Kidney (tissue), 14 donors: ENCODE data around the gene ARAP2. TPM values are rescaled to one million over a fixed set of nuclear protein-coding genes. Genes with fewer than 3 reads are reported as not detected.

Source experiments
- DNase-seq, 5 donors: peaks; one replicate each; pipeline ENCODE4 v3.0.0-alpha.2; 2013 to 2020
- FAIRE-seq: peaks from 2 replicates; lab custom pipeline; 2012; peaks lifted over from hg19 to GRCh38; lab: Jason Lieb, UNC
- H3K27ac ChIP-seq, 2 donors: one replicate each; pipeline ENCODE4 v1.7.0; 2013; ENCODE audit warnings: low read depth in 2 of 2, low read length in 2 of 2, inconsistent platforms in 1 of 2
- H3K27me3 ChIP-seq: one replicate; pipeline ENCODE4 v1.7.1; 2013; ENCODE audit warnings: low read length, inconsistent platforms; ENCODE audit not compliant: control insufficient read depth, insufficient read depth
- H3K36me3 ChIP-seq, 3 donors: one replicate each; pipeline versions ENCODE4 v1.7.0 to v1.7.1; 2013; ENCODE audit warnings: low read length in 3 of 3, control low read depth in 1 of 3, inconsistent platforms in 1 of 3; ENCODE audit not compliant: insufficient read depth in 3 of 3, control insufficient read depth in 2 of 3
- H3K4me1 ChIP-seq, 3 donors: one replicate each; pipeline versions ENCODE4 v1.7.0 to v1.7.1; 2013; ENCODE audit warnings: low read length in 3 of 3, inconsistent platforms in 1 of 3, low read depth in 1 of 3; ENCODE audit not compliant: control insufficient read depth in 2 of 3, insufficient read depth in 2 of 3
- H3K4me3 ChIP-seq, 3 donors: one replicate each; pipeline versions ENCODE4 v1.7.0 to v1.8.1; 2013; ENCODE audit warnings: low read length in 3 of 3, control low read depth in 1 of 3, inconsistent platforms in 1 of 3
- H3K9ac ChIP-seq, 3 donors: one replicate each; pipeline versions ENCODE4 v1.7.0 to v1.7.1; 2013; ENCODE audit warnings: low read length in 3 of 3, control low read depth in 1 of 3, inconsistent platforms in 1 of 3
- H3K9me3 ChIP-seq, 3 donors: one replicate each; pipeline versions ENCODE4 v1.7.0 to v1.7.1; 2013; ENCODE audit warnings: low read length in 3 of 3, control low read depth in 1 of 3, inconsistent platforms in 1 of 3; ENCODE audit not compliant: control insufficient read depth in 2 of 3, insufficient read depth in 1 of 3
- CTCF ChIP-seq: IDR thresholded peaks from 3 replicates; pipeline ENCODE4 v1.5.1; 2012; ENCODE audit warnings: mild to moderate bottlenecking, moderate library complexity, borderline replicate concordance; ENCODE audit not compliant: insufficient read depth; ENCODE audit errors: extremely low read depth
- intact Hi-C: fragments of 100-400 bp; cut with DNase I; formaldehyde crosslinking; loops from one replicate; pipeline ENCODE4 v1.11.1; 2022
- polyA plus RNA-seq: library from polyadenylated mRNA; stranded (reverse); fragments of 350-450 nt; fragmentation: Illumina TruSeq; extraction: RNeasy Lipid Tissue Mini Kit (QIAGEN cat#74804); gene quantifications from one replicate; pipeline ENCODE4 v1.2.3, GENCODE V29; 2014; ENCODE audit warnings: low read depth, low replicate concordance; ENCODE audit not compliant: insufficient read depth
- total RNA-seq: library from RNA; stranded (reverse); fragmentation: NEBNext Ultra II Directional; extraction: Animal tissue kit (Norgen Biotek cat#: 25700); gene quantifications from one replicate; pipeline ENCODE4 v1.2.1, GENCODE V29; 2021
- donor health status: control.
- donor health status: control.
- donor health status: control.
- donor health status: control.
- donor health status: control.
- donor health status: DM: yes; HTN: yes; CAD: no.
- donor health status: Normal renal cell carcinoma (clear cell type).

ARAP2 gene
- total and polyA plus RNA-seq, 2 donors from 2014 or later, result 3.1 to 33.5 TPM

- Histone ChIP-seq H3K4me1 (no peaks in the 10 kb centered on the region), H3K4me3 (no peak overlapping the region), H3K27ac (no peak overlapping the region), H3K9me3 (no peaks in the 10 kb centered on the region), H3K27me3 (no peaks in the 10 kb centered on the region), H3K36me3 (no peaks in the 10 kb centered on the region), H3K9ac (no peak overlapping the region)
- DNase-seq, result no peak
- intact Hi-C loops, result no loop called here
- TF ChIP-seq CTCF, result no peak
- peak; percentile 53 for FAIRE-seq
Measured at GRCh38 chr4:36288731-36289426, 44.6 kb upstream of the ARAP2 start.

- intact Hi-C loops, result no loop called here
- TF ChIP-seq CTCF, result no peak
- Histone ChIP-seq H3K9ac (no peak overlapping the region), H3K27me3 (no peaks in the 10 kb centered on the region), H3K4me1 (no peaks in the 10 kb centered on the region), H3K27ac (no peak overlapping the region), H3K9me3 (no peaks in the 10 kb centered on the region), H3K4me3 (no peak overlapping the region), H3K36me3 (no peaks in the 10 kb centered on the region)
- FAIRE-seq (no peak), DNase-seq (no peak)
Measured at GRCh38 chr4:36286481-36286871, 42.2 kb upstream of the ARAP2 start.

- no peak for DNase-seq
- intact Hi-C loops, result no loop called here
- no peak for FAIRE-seq
Measured at GRCh38 chr4:36285784-36286480, 41.6 kb upstream of the ARAP2 start.

More at GRCh38 chr4:36285784-36286480, 41.6 kb upstream of the ARAP2 start:
- TF ChIP-seq CTCF, result no peak
- Histone ChIP-seq H3K9ac (no peak overlapping the region), H3K4me3 (no peak overlapping the region), H3K9me3 (no peaks in the 10 kb centered on the region), H3K4me1 (no peaks in the 10 kb centered on the region), H3K27me3 (no peaks in the 10 kb centered on the region), H3K27ac (no peak overlapping the region), H3K36me3 (no peaks in the 10 kb centered on the region)
